Measurements from ENCODE around the gene BRD3OS.

GRCh38 chr9:134052941-134053340, 27.7 kb downstream of the BRD3OS start:
- no peak for TF ChIP-seq CTCF (conservative IDR thresholded peaks at IDR 0.05; ENCODE audit: low read depth, low read length)
- no peak for TF ChIP-seq EZH2 (IDR thresholded peaks at IDR 0.05; ENCODE audit: borderline replicate concordance, low read depth, low read length, poor library complexity, severe bottlenecking)
